Measurements from ENCODE around the gene TBCCD1.

DNA sequence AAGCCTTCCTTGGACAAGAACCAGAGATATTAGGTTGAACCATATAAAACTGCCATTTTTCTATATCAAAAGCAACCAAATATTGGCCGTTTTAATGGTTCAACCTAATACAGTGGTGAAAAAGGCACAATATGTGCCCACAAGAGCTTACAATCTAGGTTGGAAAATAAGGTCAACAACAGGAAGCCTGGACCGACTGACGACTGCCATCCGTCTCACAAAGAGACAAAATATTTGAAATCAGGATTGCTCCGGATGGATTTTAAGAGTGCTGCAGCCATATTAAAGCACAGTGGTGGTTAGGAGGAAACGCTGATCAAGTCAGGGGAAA lies 47.1 kb upstream of the TBCCD1 start:
- no peak for TF ChIP-seq POLR2A (IDR thresholded peaks at IDR 0.05; ENCODE audit: low read depth, low read length)
- TF ChIP-seq, protein P1, sequence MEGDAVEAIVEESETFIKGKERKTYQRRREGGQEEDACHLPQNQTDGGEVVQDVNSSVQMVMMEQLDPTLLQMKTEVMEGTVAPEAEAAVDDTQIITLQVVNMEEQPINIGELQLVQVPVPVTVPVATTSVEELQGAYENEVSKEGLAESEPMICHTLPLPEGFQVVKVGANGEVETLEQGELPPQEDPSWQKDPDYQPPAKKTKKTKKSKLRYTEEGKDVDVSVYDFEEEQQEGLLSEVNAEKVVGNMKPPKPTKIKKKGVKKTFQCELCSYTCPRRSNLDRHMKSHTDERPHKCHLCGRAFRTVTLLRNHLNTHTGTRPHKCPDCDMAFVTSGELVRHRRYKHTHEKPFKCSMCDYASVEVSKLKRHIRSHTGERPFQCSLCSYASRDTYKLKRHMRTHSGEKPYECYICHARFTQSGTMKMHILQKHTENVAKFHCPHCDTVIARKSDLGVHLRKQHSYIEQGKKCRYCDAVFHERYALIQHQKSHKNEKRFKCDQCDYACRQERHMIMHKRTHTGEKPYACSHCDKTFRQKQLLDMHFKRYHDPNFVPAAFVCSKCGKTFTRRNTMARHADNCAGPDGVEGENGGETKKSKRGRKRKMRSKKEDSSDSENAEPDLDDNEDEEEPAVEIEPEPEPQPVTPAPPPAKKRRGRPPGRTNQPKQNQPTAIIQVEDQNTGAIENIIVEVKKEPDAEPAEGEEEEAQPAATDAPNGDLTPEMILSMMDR (IDR thresholded peaks at IDR 0.05; ENCODE audit: extremely low read depth in 1 of 2, insufficient read depth in 1 of 2, low read depth in 1 of 2, low read length in 2 of 2): no peak
- TF ChIP-seq POLR2AphosphoS5 (IDR thresholded peaks at IDR 0.05; ENCODE audit: insufficient read depth, low read depth, low read length): no peak
- TF ChIP-seq JUN (IDR thresholded peaks at IDR 0.05; ENCODE audit: borderline replicate concordance, insufficient read depth, insufficient read length, low read depth): no peak
- TF ChIP-seq FOS (IDR thresholded peaks at IDR 0.05; ENCODE audit: borderline replicate concordance, insufficient read depth, low read length): no peak
- TF ChIP-seq EZH2 (IDR thresholded peaks at IDR 0.05; ENCODE audit: borderline replicate concordance, low read depth, low read length, severe bottlenecking): no peak
- TF ChIP-seq, protein P2, sequence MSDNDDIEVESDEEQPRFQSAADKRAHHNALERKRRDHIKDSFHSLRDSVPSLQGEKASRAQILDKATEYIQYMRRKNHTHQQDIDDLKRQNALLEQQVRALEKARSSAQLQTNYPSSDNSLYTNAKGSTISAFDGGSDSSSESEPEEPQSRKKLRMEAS (IDR thresholded peaks at IDR 0.05; ENCODE audit: insufficient read depth, insufficient read length): no peak
